GM23338 (cell line): ENCODE data around the gene TAF8.

Experiments used
- EZH2 ChIP-seq: fragments of 200-600 bp; sonication (generic); IDR thresholded peaks from one replicate; pipeline ENCODE4 v1.8.0; 2017; ENCODE audit warnings: antibody characterized with exemption, mild to moderate bottlenecking, low read depth; ENCODE audit not compliant: unreplicated experiment
- EZH2phosphoT487 ChIP-seq: fragments of 200-600 bp; sonication (generic); IDR thresholded peaks from one replicate; pipeline ENCODE4 v1.8.1; 2018; ENCODE audit warnings: antibody characterized with exemption; ENCODE audit not compliant: unreplicated experiment

DNA sequence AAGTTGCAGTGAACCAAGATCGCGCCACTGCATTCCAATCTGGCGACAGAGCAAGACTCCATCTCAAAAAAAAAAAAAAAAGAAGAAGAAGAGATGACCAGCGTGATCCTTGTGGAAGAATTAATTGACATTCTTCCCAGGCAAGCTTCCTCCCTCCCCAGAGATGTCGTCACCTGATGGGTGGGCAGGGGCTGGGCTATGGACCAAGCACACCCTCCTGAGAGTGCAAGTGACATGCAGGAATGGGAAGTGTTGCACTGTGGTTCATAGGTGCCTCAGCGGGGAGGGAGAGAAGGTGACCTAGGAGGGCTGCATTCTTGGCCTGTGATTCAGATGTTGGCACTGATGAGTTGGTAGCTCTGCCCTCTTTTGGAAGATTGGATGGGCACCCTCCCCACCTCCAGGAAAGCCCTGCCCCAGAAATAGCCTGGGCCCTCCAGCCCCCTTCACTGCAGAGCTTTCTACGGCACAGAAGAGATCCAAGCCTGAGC, 37.8 kb downstream of the TAF8 start:
- no peak for TF ChIP-seq EZH2
- no peak for TF ChIP-seq EZH2phosphoT487
